ENCODE data around the gene OR10A2.
"Not testable (repeated sequence)": the region's sequence is repeated elsewhere in the genome, so short reads cannot be mapped to it uniquely, and the experiment has no call there.

OR10A2 gene

GRCh38 chr11:6887711-6888110 lies 24.9 kb downstream of the OR10A2 start:
- not testable (repeated sequence) for DNase-seq (ENCODE audit: low read depth in 2 of 2)

DNA sequence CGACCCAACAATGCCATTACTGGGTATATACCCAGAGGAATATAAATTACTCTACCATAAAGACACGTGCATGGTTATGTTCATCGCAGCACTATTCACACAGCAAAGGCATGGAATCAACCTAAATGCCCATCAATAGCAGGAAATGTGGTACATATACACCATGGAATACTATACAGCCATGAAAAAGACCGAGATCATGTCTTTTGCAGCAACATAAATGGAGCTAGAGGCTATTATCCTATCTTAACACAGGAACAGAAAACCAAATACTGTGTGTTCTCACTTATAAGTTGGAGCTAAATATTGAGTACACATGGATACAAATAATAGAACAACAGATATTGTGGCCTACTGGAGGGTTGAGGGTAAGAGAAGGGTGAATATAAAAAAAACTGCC lies 26.0 kb downstream of the OR10A2 start:
- DNase-seq (ENCODE audit: low read depth in 2 of 2), result no peak

DNA sequence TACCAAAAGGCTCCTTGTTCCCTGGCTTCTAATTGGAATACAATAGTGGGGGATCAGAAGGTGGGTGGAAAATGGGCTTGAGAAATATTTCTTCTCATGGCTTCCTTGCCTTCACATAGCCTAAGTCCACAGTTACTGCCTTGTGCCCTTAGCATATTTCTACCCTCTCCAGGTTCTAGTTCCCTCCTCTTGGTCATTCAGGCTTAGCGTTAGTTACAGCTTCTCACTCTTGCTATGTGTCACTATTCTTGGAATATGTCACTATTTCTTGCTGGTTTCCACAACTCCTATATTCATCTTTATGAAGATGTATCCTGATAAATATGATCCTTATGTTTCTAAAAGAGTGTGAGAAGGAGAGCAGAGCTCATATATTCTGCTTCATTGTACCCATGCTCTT lies 27.0 kb downstream of the OR10A2 start:
- no peak for DNase-seq (ENCODE audit: low read depth in 2 of 2)

DNA sequence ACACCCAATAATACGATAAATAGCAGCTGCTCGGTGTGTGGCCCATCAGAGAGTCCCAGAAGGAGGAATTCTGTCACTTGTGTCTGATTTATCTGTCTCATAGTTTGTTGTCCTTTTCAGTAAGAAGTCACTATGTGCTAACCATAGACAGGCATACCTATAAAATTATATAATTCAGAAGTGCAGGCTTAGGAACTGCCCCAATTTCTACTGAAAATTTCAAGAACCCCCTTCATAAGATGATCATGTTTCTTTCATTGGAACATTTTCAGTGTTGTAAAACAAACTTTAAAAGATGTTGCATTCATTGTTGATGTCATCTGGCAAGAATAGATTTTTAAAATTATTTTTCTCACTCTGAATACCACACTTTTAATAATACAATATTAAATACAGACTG lies 29.5 kb downstream of the OR10A2 start, which contains the start of gene OR2D2:
TSS of gene OR2D2 (minus strand) at position 101 of the 400 bp plus-strand sequence. CDS start at position 101, 0 bp downstream.
- DNase-seq (ENCODE audit: low read depth in 2 of 2), result no peak

- DNase-seq (ENCODE audit: low read depth in 2 of 2), result no peak
Observed at GRCh38 chr11:6894097-6894496, 31.2 kb downstream of the OR10A2 start.

GRCh38 chr11:6895010-6895409 lies 32.2 kb downstream of the OR10A2 start:
- no peak for DNase-seq (ENCODE audit: low read depth in 2 of 2)

GRCh38 chr11:6898911-6899310 lies 36.1 kb downstream of the OR10A2 start:
- DNase-seq (ENCODE audit: low read depth in 2 of 2), result no peak

DNA sequence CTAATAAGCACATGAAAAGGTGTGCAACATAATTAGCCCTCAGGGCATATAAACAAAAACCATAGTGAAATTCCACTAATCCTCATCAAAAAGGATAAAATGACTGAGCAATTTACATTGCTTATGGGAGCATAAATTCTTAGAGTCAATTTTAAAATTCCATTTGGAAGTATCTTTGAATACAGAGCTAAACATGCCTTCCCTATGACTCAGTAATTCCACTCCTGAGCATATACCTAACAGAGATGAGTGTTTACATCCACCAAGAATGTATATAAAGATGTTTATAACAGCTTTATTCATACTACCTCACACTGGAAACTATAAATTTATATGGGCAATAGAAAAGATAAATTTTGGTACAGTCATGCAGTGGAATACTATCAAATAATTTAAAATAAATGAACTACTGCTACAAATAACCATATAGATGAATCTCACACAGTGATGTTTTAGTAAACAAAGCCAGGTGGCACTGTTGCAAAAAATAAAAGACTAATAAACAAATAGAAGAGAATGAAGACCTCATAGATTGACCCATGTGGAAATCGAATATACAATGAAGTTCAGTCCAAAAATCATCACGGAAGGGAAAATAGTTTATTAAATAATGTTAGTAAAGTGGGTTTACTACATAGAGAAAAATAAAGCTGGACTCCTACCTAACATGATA lies 37.6 kb downstream of the OR10A2 start:
- no peak for DNase-seq (ENCODE audit: low read depth in 2 of 2)

DNA sequence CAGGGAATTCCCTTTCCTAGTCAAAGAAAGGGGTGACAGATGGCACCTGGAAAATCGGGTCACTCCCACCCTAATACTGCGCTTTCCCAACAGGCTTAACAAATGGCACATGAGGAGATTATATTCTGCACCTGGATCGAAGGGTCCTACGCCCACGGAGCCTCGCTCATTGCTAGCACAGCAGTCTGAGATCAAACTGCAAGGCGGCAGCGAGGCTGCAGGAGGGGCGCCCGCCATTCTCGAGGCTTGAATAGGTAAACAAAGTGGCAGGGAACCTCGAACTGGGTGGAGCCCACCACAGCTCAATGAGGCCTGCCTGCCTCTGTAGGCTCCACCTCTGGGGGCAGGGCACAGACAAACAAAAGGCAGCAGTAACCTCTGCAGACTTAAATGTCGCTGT lies 41.9 kb downstream of the OR10A2 start:
- not testable (repeated sequence) for DNase-seq (ENCODE audit: low read depth in 2 of 2)

DNA sequence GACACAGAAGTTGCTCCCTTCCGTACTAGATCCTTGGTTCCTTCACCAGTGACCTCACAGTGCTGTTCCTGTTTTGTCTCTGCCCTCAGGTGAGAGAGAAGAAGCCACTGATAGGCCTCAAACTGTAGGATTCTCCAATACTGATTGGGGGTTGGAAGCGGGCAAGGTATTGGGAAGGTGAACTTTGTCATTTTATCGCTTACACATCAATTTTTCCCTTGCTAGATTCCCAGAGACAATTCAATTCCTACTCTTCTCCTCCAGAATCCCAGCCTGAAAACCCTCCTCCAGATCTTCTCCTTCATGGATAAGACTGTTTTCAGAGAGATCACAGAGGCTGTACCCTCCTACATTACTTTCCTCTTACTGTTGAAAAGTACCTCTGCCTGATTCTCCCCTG lies 48.5 kb downstream of the OR10A2 start:
- no peak for DNase-seq (ENCODE audit: low read depth in 2 of 2)

GRCh38 chr11:6911948-6912347 lies 49.1 kb downstream of the OR10A2 start:
- DNase-seq (ENCODE audit: low read depth in 2 of 2), result no peak

GRCh38 chr11:6919698-6920097 lies 56.8 kb downstream of the OR10A2 start:
- no peak for DNase-seq (ENCODE audit: low read depth in 2 of 2)

GRCh38 chr11:6920702-6921101 lies 57.8 kb downstream of the OR10A2 start, which contains the start of gene OR2D3:
Gene OR2D3, plus strand, starts transcription at chr11:6921002. Its CDS starts 0 bp downstream, at chr11:6921002.
- no peak for DNase-seq (ENCODE audit: low read depth in 2 of 2)

Measured in stimulated activated CD8-positive, alpha-beta memory T cell treated with anti-CD3 and anti-CD28 coated beads, Interleukin-2, amount 100 ng/mL, for 48 hours (primary cell).